Myometrial cell (primary cell): ENCODE data around the gene TMEM17. TPM values are rescaled to one million over a fixed set of nuclear protein-coding genes. Genes with fewer than 3 reads are reported as not detected.

Experiments
- total RNA-seq: library from RNA; depleted of rRNA; stranded (reverse); fragments of >200 nt; gene quantifications from 2 replicates; pipeline ENCODE4 v1.2.3, GENCODE V29; 2015

Gene TMEM17, protein sequence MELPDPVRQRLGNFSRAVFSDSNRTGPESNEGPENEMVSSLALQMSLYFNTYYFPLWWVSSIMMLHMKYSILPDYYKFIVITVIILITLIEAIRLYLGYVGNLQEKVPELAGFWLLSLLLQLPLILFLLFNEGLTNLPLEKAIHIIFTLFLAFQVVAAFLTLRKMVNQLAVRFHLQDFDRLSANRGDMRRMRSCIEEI
- total RNA-seq = 3.2 and 4.6 TPM in 2 replicates

DNA sequence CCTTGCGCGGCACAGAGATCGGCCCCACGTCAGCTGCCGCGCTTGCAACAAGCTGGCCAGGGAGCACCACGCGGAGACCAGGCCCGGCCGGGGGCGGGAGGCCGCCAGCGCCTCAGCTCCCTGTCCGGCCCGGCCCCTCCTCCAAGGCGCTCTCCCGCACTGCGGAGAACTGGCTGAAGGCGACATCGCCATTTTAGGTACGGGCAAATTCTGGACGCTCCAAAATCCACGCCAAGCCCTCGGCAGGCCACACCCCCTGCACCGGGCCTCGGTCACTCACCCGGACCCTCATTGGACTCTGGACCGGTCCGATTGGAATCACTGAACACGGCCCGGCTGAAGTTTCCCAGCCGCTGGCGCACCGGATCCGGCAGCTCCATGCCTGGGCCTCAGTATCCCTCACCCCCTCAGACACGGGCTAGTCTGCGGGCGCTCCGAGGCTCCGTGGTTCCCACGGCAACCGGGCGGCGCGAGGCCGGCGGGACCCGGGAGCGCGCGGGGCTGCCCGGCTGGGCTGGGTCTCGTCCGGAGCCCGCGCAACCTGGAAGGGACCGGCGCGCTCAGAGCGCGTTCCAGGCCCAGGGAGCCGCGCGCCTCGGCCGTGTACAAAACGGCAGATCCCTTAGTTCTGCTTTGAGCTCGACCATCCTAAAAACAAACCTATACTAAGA lies at the start of gene TMEM17:
Gene TMEM17 (minus strand): TSS at position 446 of the 671 bp plus-strand sequence. CDS start 66 bp downstream, at position 380.

Other genes starting within 250 kb of the TMEM17 start
- gene EHBP1, start 199.5 kb upstream of the TMEM17 start, total RNA-seq = 34.6 and 34.9 TPM in 2 replicates